A673 (cell line): Measurements from ENCODE around the gene ZFYVE28.

Experiments
- CTCF ChIP-seq: fragments of 300-800, 200-600 bp; sonication (generic); conservative IDR thresholded peaks from 2 replicates; pipeline ENCODE4 v1.5.1; 2017; ENCODE audit warnings: low read depth, mild to moderate bottlenecking, antibody characterized with exemption, low read length, moderate library complexity, mixed read lengths
- EZH2 ChIP-seq: fragments of 200-600 bp; sonication (generic); IDR thresholded peaks from 2 replicates; pipeline ENCODE4 v1.6.1; 2017; ENCODE audit warnings: borderline replicate concordance, low read depth, mild to moderate bottlenecking, mixed read lengths, antibody characterized with exemption, low read length; ENCODE audit not compliant: poor library complexity, severe bottlenecking

GRCh38 chr4:2277956-2278355 lies 140.5 kb downstream of the ZFYVE28 start:
- TF ChIP-seq CTCF (no peak), EZH2 (no peak)
